ENCODE measurements around the gene PHACTR1.
"Not testable (repeated sequence)": the region's sequence is repeated elsewhere in the genome, so short reads cannot be mapped to it uniquely, and the experiment has no call there.

PHACTR1 gene

DNA sequence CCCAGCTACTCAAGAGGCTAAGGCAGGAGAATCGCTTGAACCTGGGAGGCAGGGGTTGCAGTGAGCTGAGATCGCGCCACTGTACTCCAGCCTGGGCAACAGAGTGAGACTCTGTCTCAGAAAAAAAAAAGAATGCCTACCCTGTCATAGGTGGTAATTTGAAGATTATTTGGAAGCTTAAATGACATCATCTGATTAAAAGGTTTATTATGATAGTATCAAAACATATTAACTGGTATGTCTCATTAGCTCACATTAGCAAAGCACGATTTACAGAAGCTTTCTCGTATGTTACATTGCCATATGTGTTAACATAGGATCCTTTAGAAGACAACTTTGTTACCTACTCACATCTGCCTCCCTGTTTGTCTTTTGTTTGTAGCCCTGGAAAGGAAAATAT is 443.3 kb downstream of the PHACTR1 start:
- DNase-seq (ENCODE audit: low read depth in 2 of 2): not testable (repeated sequence)

DNA sequence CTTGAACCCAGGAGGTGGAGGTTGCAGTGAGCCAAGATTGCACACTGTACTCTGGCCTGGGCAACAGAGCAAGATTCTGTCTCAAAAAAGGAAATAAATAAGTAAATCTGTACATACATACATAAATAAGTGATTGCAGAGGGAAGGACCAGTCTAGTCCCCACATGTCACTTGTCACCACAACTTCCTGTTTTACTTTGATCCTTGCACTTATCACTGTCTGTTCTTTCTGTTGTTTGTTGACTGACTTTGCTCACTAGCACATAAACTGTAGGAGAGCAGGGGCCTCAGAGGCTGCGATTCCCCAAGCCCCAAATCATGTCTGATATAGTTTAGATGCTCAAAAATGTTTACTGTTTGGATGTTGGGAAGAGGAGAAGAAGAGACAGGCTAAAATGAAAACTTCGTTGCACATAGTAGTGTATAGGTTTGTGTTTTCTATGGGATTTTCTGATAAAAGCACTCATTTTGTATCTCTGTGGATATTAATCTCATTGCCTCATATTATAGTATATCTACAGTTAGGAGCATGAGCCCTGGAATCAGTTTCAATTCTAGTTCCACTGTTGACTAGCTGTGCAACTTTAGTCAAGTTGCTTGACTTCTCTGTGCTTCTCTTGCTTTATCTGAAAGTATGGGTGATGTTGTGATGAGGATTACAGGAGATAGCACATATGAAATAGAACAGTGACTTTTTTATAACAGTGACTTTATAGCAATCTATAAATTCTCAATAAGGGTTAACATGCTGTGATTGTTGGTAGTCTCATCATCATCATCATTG is 446.8 kb downstream of the PHACTR1 start:
- no peak for DNase-seq (ENCODE audit: low read depth in 2 of 2)

DNA sequence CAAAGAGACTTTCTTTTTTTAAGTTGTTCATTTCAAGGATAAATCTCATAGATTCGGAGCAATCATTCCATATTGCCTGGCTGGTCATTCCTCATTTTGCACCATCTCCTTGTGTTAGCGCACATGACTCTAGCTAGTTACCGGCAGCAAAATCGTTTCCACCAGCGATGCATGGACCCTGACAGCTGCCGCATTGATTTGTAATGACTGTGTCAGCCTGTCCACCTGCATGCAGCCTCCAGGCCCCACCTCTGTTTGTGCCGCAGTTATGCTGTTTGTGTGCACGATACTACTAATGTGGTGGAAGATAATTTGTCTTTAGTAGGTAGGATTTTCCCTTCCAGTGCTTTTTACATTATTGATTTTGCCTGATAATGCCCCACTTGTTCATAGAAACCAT is 447.7 kb downstream of the PHACTR1 start:
- DNase-seq (ENCODE audit: low read depth in 2 of 2): no peak

DNA sequence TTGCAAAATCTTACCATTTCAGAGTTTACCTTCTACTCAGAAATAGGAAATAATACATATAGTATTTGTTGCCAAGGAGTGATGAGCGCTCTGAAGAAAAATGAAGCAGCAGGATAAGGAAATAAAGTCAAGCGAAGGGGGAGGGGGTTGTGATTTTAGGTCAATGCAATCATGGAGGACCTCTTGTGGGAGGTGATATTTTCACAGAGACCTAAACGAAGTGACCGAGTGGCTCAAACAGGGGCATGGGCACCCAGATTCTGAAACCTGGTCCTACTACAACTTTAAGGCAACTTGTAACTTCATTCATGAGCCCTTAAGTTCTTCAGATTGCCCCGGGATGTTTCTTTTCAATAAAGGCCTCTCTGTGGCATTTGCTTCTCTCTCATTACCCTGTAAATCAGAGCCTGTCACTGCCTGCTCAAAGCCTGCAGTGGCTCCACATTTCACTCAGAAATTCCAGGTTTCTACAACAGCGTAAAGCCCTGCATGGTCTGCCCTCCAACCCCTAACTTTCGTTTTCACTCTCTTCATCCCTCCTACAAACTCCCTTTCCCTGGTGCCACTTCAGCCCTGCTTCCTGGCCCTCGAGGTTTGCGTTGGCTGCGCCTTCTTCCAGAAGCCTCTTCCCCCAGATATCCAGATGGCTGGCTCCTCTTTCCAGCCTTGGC is 449.1 kb downstream of the PHACTR1 start:
- no peak for DNase-seq (ENCODE audit: low read depth in 2 of 2)

DNA sequence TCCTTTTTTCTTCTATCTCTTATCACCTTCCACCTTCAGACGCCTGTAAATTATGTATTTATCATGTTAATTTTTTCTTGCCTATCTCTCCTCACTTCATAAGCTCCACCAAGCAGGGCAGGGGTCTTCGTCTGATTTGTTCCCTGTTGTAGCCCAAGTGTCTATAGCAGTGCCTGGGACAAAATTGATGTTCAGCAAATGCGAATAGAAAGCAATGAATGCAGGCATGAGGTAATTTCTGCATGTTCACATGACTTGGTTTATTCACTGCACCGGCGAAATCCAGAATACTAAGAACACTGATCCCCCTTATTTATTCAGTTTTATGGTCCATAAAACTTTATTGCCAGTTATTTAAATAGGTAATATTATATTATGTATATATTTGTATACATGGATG is 449.7 kb downstream of the PHACTR1 start:
- DNase-seq (ENCODE audit: low read depth in 2 of 2): no peak

DNA sequence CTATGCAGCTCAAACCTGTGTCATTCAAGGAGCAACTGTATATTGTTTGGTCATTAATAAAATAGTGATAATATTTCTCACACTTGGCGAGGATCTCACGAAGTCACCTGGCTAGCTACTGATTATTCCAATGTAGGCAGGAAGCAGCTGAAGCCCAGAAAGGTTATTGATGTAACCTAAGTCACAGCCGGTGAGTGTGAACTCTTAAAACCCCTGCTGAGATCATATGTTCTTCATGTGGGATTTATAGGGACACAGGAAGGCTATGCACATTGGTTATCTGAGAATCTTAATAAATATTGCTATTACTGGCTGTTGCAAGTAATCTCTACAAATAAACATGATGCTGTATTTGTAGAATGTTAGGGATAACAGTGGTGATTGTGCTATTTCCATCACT is 450.3 kb downstream of the PHACTR1 start:
- no peak for DNase-seq (ENCODE audit: low read depth in 2 of 2)

DNA sequence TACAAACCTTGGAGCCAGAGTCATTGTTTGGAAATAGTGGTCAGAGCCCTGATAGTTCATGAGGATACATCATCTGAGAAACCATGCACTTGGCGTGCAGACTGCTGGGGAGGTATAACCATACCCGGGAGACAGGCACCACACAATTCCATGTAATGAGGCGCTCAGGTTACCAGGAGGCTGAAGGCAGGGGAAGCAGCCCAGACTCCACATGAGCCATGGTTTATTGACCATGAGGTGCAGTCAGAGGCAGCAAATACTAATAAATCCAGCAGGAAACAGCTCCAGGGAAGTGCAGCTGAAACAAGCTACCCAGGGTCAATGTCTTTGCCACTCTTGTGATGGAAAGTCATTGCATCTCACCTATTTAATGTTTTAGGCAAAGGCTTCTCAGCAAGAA is 455.7 kb downstream of the PHACTR1 start:
- no peak for DNase-seq (ENCODE audit: low read depth in 2 of 2)

DNA sequence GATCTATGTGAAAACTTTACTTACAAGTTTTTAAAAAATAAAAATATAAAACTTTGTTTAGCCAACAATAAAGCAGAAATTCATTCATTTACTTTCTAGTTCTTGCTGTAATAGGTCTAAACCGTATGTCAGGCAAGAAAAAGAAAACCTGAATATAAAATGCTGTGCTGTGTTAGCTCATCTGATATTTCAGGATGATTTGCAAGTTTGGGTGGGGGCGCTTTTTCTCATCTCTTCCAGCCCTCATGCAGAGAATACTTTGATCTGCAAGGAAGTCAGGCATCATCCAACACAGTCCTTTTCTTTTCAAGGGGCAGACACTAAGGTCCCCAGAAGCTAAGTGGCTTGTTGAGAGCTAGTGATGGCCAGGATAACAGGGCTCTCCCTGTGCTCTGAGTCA is 458.5 kb downstream of the PHACTR1 start:
- DNase-seq (ENCODE audit: low read depth in 2 of 2): no peak

DNA sequence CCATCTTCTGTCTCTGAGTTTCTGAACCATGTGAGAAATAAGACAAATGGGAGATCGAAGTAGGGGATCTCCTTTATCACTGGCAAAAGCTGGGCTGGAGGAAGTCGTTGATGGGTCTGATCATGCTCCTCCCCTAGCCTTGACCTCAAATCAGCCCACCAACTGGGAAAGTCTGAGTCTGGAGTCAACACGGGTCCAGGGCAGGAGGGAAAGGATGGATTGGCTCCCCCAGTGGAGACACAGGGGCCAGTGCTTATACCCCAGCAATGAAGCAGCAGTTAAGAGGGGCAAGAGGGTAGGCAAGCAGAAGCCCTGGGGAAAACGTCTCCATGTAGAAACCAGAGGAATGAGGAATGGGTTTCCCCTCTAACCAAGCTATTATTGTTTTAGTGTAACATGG is 459.2 kb downstream of the PHACTR1 start:
- DNase-seq (ENCODE audit: low read depth in 2 of 2): no peak

DNA sequence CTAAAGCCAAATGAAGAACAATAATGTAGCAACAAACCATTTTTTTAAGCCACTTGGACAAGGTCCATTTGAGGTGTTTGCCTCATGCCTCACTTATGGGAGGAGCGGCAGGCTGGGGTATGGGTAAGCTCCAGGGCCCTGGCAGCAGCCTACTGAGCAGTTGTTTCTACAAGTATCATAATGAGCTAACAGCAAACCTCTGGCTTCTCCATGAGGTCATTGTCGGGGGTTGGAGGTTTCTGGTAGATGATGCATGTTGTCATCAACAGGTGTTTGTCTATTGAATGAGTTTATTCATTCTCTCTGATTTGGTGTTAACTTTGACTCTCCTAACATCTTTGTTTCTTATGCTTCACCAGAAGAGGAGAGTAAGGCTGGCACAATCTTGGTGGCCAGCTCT is 461.1 kb downstream of the PHACTR1 start:
- DNase-seq (ENCODE audit: low read depth in 2 of 2): no peak

DNA sequence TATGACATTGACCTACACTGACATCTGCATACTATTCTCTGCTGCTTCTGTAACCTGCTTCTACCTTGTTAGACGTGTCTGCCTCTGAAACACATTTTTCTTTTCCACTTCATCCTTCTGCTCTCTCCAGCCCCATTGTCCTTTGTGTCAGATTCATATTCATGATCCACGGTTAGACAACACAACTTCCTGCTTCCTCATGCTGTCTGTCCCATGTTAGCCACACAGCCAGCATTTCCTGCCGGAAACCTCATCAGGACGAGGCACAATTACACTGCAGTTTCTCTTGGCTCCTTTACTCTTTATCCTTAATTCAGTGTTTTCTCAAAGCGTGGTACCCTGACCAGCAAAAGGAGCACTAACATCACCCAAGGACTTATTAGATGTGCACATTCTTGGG is 461.5 kb downstream of the PHACTR1 start:
- no peak for DNase-seq (ENCODE audit: low read depth in 2 of 2)

DNA sequence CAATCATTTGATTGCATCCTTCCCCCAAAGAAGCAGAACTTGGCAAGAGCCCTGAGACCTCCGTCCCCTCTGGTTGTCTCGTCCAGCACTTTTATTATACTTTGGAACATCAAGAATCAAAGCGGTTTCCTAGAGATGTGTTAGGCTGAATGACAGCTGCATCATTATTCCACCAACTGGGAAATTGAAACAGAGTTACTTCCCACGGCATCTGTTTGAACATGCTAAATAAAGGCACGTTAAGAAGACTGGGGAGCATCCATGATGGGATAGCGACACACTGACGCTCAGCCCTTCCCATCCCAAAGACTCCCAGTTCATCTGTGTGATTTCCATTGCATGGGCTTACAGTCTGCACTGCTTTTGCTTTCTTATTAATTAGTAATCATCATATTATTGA is 464.0 kb downstream of the PHACTR1 start:
- DNase-seq (ENCODE audit: low read depth in 2 of 2): no peak

DNA sequence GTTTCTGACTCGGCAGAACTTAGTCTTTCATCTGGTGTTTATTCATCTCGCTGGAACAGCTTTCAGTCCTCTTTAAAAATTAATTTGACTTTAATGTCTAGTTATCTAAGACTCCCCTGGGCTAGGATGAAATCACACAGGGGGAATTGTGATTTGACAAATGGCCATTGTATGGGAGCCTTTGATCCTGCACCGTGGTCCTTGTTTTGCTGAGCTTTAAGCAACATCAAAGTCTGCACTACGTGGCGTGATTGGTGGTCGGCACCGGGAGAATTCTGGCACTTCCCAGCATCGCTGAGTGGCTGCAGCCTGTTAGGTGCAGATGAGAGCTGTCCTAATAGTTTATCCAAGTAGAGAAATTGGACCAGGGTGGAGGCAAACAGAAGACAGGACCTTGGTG is 464.8 kb downstream of the PHACTR1 start:
- no peak for DNase-seq (ENCODE audit: low read depth in 2 of 2)

DNA sequence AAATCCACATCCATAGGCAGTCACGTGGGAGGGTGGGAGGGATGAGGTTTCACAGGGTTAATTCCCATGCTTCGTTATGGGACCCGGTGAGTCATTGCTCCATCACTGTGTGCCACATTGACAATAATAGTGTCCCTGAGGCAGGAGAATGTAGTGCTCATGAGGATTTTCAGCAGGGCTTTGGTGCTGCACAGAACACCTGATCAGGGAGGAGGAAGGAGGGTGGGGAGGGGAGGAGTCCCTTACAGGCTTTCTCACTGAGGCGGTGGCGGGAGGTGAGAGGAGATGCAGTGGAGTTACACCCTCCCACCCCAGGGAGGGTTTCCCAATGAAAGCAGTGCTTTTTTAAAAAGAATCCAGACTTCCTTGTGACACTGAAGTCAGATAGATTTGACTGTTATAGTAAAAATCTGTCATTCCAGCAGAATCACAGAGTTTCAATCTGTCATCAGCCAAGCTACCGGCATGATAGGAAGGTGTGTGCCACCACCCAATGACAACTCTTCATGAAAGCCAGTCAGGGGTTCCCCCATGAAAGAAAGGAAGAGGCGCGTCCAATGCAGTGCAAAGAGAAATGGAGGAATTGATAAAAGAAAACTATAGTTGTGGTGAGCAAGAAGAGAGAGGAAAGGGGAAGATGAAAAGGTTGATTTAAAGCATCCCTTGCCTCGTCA is 467.0 kb downstream of the PHACTR1 start:
- DNase-seq (ENCODE audit: low read depth in 2 of 2): no peak

DNA sequence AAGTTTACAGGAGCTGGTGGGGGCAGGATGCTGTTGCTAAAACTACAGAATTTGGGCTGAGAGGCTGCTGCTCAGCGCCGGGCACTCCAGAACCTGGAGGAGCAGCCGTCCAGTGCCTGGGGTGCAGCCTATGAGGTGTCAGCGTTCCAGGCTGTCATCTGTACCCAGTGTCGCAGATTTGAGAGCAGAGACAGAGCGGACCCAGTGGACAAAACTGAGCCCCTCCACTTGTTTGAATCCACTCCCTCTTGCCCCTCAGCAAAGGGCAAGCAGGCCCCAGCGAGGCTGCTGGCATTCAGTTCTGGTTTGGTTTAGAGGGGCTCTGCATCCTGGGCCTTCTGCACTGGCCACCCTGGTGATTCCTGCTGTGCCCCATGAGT is 467.5 kb downstream of the PHACTR1 start:
- no peak for DNase-seq (ENCODE audit: low read depth in 2 of 2)

DNA sequence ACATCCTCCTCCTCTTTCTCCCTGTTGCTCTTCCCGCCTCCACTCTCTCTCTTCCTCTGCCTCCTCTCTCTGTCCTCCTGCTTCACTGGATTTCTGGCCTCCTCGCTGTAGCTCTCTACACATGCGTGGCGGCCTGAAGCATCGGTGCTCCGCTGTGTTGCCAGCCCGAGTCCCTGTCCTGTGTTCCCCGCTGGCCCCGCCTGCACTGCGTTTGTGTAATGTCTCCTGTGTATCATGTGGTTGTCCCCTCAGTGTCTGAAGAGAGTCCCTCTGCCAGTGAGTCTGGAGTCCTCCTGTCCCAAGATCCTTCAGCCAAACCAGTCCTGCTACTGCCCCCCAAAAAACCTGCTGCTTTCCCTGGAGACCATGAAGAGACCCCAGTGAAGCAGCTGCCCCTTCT is 468.0 kb downstream of the PHACTR1 start:
- DNase-seq (ENCODE audit: low read depth in 2 of 2): no peak

DNA sequence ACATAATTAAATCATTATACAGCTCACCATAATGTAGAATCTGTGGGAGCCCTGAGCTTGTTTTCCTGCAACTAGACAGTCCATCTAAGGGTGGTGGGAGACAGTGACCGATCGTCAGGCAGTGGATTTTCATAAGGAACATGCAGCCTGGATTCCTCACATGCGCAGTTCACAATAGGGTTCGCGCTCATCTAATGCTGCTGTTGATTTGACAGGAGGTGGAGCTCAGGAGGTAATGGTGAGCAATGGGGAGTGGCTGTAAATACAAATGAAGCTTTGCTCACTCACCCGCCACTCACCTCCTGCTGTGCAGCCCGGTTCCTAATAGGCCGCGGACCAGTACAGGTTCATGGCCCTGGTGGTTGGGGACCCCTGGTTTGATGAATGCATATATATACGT is 470.3 kb downstream of the PHACTR1 start:
- DNase-seq (ENCODE audit: low read depth in 2 of 2): no peak

DNA sequence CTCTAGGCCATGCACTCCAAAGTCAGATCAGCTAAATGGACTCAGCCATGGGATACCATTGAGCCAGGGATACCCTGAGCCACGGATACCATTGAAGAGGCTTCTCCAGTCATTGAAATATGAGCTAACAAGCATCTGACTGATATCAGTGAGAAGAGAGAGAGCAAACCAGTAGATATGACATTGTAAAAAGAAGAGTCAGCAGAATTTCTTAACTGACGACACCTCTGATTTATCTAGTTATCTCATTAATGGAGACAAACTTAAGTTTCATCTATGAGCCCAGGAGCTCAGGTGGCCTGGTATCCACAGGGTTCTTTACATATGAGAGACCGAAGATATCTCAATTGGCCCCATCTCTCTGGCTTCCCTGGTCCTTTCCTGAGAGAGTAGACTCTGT is 471.1 kb downstream of the PHACTR1 start:
- no peak for DNase-seq (ENCODE audit: low read depth in 2 of 2)

DNA sequence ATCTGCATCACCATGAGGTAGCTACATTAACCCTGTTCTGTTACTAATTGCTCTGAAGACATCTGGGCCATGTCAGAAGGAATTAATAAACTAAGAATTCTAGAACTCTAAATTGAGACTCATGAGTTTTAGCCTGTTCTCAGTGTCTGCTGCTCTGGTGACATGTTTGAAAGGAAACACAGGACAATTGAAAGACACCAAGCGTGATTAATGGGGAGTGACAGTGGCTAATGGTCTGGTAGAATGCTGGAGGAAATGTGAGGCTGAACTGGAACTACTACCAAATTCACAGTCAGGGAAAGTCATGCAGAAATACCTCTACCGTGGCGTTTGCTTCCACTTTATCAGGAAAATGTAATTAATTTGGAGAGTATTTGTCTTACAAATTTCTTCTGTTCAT is 471.7 kb downstream of the PHACTR1 start:
- no peak for DNase-seq (ENCODE audit: low read depth in 2 of 2)

DNA sequence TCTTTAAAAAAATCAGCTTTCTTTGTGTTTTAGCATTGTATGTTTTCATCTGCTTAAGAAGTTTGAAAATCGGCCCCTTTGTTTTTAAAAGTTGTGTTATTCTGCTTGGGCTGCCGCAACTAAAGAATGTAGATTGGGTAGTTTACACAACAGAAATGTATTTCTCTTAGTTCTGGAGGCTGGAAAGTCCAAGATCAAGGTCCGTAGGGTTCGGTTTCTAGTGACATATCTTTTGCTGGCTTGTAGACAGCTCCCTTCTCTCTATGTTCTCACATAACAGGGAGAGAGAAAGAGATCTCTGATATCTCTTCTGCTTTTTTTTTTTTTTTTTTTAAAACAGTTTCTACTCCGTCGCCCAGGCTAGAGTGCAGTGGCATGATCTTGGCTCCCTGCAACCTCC is 473.1 kb downstream of the PHACTR1 start:
- no peak for DNase-seq (ENCODE audit: low read depth in 2 of 2)

DNA sequence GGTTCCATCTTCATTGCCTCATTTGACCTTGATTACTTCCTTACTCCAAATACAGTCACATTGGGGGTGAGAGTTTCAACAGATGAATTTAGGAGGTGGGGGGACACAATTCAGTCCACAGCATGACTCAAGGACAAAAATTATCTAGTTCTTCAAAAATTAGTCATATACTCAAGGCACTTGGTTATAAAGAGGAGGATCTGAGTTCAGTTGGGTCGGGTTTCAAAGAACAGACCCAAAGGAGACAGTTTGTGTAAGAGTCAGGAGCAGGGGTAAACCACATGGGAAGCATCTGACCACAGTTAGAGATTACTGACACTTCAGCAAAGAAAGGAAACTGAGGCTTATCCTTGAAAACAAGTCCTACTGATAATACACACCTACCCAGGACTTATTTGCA is 473.8 kb downstream of the PHACTR1 start:
- DNase-seq (ENCODE audit: low read depth in 2 of 2): no peak

DNA sequence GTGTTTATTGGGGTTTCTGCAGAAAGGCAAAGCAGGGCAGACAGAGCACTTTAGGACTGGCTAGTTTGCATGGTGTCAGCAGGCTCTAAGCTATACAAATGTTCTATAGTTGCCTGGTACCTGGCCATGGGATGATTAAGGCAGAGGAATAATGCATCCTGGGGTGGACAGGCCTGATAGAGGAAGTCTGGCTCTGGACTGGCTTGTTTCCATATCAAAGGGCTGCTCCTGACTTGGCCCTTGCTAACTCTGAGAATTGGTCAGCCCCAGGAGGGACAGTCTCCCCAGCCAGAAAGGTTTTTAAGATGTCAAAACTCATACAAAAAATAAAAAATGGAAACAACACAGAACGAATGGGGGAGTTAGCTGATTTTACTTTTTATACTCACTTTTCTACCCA is 474.9 kb downstream of the PHACTR1 start:
- DNase-seq (ENCODE audit: low read depth in 2 of 2): no peak

DNA sequence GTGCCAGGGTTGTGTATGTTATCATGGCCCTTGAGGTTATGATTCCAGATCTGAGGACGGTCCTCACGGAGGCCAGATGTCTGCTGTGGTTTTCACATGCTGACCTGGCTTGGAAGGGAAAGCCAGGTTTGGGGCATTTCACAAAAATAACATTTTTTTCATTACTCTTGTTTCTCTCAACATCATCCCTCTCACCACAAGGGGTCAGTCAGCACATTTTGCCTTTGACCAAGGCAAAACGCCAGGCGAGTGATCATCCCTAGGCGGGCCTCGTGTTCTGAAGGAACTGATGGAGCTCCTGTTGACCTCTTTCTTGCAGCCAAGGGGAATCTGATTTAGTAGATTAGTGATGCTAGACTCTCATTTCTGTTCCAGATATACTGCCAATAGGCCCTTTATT is 478.3 kb downstream of the PHACTR1 start:
- no peak for DNase-seq (ENCODE audit: low read depth in 2 of 2)
